HG03432 (cell line): ENCODE data around the gene GCNT1.
"Not testable (repeated sequence)": the region's sequence is repeated elsewhere in the genome, so short reads cannot be mapped to it uniquely, and the experiment has no call there.

Experiments used
- ATAC-seq: cut with Tn5 transposase; IDR thresholded peaks from one replicate; pipeline ENCODE4 v1.9.1; 2021; ENCODE audit warnings: mild to moderate bottlenecking, moderate library complexity; ENCODE audit not compliant: unreplicated experiment

The GCNT1 gene

GRCh38 chr9:76479337-76479736, 20.4 kb downstream of the GCNT1 start:
- not testable (repeated sequence) for ATAC-seq

GRCh38 chr9:76486151-76486550, 27.2 kb downstream of the GCNT1 start:
- ATAC-seq: no peak

- ATAC-seq: no peak
Observed at GRCh38 chr9:76490249-76490990, 31.4 kb downstream of the GCNT1 start.

- ATAC-seq: not testable (repeated sequence)
Observed at GRCh38 chr9:76491056-76491455, 32.1 kb downstream of the GCNT1 start.

GRCh38 chr9:76493496-76493895, 34.5 kb downstream of the GCNT1 start:
- ATAC-seq: not testable (repeated sequence)

- ATAC-seq: no peak
Observed at GRCh38 chr9:76500061-76500460, 41.1 kb downstream of the GCNT1 start.

- ATAC-seq: no peak
Observed at GRCh38 chr9:76502746-76503145, 43.8 kb downstream of the GCNT1 start.

- no peak for ATAC-seq
Observed at GRCh38 chr9:76510041-76510440, 51.1 kb downstream of the GCNT1 start.

- ATAC-seq: no peak
Observed at GRCh38 chr9:76510446-76510845, 51.5 kb downstream of the GCNT1 start.

GRCh38 chr9:76512826-76513225, 53.8 kb downstream of the GCNT1 start:
- no peak for ATAC-seq

GRCh38 chr9:76516350-76516749, 57.4 kb downstream of the GCNT1 start:
- peak; percentile 44 for ATAC-seq

- peak; percentile 72 for ATAC-seq
Observed at GRCh38 chr9:76516871-76517270, 57.9 kb downstream of the GCNT1 start.

GRCh38 chr9:76519075-76519835, 60.3 kb downstream of the GCNT1 start:
- no peak for ATAC-seq

GRCh38 chr9:76521244-76521681, 62.3 kb downstream of the GCNT1 start:
- ATAC-seq: no peak

GRCh38 chr9:76521906-76522305, 62.9 kb downstream of the GCNT1 start:
- ATAC-seq: no peak

GRCh38 chr9:76523617-76524200, 64.7 kb downstream of the GCNT1 start:
- not testable (repeated sequence) for ATAC-seq

GRCh38 chr9:76525196-76525595, 66.2 kb downstream of the GCNT1 start:
- ATAC-seq: no peak

- ATAC-seq: no peak
Observed at GRCh38 chr9:76526026-76526425, 67.0 kb downstream of the GCNT1 start.

- ATAC-seq: no peak
Observed at GRCh38 chr9:76528056-76528455, 69.1 kb downstream of the GCNT1 start.

GRCh38 chr9:76528642-76529190, 69.7 kb downstream of the GCNT1 start:
- ATAC-seq: no peak

- no peak for ATAC-seq
Observed at GRCh38 chr9:76529653-76530052, 70.7 kb downstream of the GCNT1 start.
